ENCODE measurements around the gene JADE3. TPM values are rescaled to one million over a fixed set of nuclear protein-coding genes. Genes with fewer than 3 reads are reported as not detected.

JADE3 gene
- total RNA-seq, 8 experiments from 2014 or later = 2.2 to 15.1 (median 6.5) TPM

Other genes starting within 250 kb of the JADE3 start
- 10 to 100 TPM in 4 of 8 experiments, 1 to 10 TPM in 4; 2.1 to 19.9 (median 8.7) TPM for gene SLC9A7, start 153.3 kb upstream of the JADE3 start, total RNA-seq
- 10 to 100 TPM in 5 of 8 experiments, 1 to 10 TPM in 3; 3.9 to 15.2 (median 10.5) TPM for gene RP2, start 75.4 kb upstream of the JADE3 start, total RNA-seq
- gene RGN, start 166.0 kb downstream of the JADE3 start, total RNA-seq = under 1 TPM in 6 of 8 experiments, not detected in 2; 0.11 to 0.69 (median 0.27) TPM
- 100 to 1,000 TPM; 103 to 155 (median 120) TPM for gene NDUFB11, start 232.3 kb downstream of the JADE3 start, total RNA-seq
- gene RBM10, start 232.8 kb downstream of the JADE3 start, total RNA-seq = 10 to 100 TPM; 32.8 to 64.9 (median 39.9) TPM